HG02870 (cell line): ENCODE measurements around the gene PXDN.
"Not testable (repeated sequence)": the region's sequence is repeated elsewhere in the genome, so short reads cannot be mapped to it uniquely, and the experiment has no call there.

ENCODE experiments used
- ATAC-seq: cut with Tn5 transposase; IDR thresholded peaks from one replicate; pipeline ENCODE4 v1.9.1; 2021; ENCODE audit warnings: mild to moderate bottlenecking, moderate library complexity; ENCODE audit not compliant: unreplicated experiment

The PXDN gene

DNA sequence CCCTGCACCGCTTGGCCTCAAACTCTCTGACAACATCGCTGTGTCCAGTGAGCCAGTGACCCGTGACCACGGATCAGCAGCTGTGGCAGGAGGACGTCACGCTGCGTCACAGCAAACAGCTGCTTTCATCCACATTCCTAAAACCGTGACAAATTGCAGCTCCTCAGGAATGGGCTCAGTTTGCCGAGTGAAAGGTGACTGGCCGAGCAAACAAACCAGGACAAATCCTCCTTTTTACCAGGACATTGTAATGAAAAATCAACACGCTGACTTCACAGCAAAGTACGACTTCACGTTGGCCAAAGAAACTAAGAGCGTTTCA is 57.6 kb downstream of the PXDN start:
- no peak for ATAC-seq

- no peak for ATAC-seq
Observed at GRCh38 chr2:1685957-1686783, 58.1 kb downstream of the PXDN start.

GRCh38 chr2:1685078-1685956 is 59.0 kb downstream of the PXDN start:
- no peak for ATAC-seq

- ATAC-seq, result no peak
Observed at GRCh38 chr2:1683297-1683696, 61.0 kb downstream of the PXDN start.

GRCh38 chr2:1682181-1682440 is 62.2 kb downstream of the PXDN start:
- ATAC-seq, result no peak

- ATAC-seq, result no peak
Observed at GRCh38 chr2:1681323-1682180, 62.8 kb downstream of the PXDN start.

- no peak for ATAC-seq
Observed at GRCh38 chr2:1681017-1681318, 63.3 kb downstream of the PXDN start.

DNA sequence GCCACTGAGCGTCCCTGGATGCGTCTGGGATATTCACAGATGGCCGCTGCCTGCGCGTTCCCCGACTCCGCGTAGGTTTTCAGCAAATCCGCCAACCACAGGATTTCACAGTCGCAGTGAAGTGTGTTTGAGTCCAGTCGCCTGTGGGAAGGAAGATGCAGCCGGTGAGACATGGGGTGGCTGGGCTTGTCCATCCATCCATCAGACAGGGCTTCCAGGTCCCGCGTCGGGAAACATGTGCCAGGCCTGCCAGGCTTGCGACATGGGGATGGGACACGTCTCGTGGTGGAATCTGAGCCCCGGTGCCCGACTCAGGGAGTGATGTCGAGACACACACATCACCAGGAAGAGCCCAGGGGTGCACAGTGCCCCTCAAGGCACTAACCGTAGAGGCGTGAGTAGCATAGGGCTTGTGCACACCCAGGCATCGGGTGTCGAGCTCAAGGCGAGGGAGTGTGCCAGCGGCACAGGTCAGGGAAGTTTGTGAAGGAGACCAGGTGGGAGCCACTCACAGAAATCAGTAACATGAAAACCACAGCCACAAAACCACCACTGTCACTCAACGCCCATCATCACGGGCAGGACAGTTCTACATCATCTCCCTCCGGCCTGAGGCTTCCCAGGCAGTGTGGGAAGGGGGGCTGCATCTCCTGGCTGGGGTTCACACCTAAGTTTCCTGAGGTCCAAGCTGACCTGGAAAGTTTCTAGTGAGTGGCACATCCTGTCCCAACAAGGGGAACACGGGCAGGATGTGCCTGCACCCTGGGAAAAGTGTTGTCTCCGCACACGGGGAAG is 63.9 kb downstream of the PXDN start:
- no peak for ATAC-seq

- ATAC-seq, result not testable (repeated sequence)
Observed at GRCh38 chr2:1679488-1680039, 64.8 kb downstream of the PXDN start.

DNA sequence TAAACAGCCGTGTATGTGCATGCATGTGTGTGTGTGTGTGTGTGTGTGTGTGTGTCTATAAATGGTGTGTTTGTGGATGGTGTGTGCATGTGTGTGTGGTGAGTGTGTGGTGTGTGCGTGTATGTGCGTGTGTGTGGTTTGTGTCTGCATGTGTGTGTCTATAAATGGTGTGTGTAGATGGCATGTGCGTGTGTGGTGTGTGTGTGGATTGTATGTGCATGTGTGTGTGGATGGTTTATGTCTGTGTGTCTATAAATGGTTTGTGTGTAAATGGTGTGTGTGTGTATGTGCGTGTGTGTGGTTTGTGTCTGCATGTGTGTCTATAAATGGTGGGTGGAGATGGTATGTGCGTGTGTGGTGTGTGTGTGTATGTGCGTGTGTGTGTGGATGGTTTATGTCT is 65.2 kb downstream of the PXDN start:
- not testable (repeated sequence) for ATAC-seq

- ATAC-seq, result no peak
Observed at GRCh38 chr2:1678609-1679008, 65.7 kb downstream of the PXDN start.

GRCh38 chr2:1677821-1678165 is 66.5 kb downstream of the PXDN start:
- no peak for ATAC-seq

GRCh38 chr2:1676913-1677820 is 67.1 kb downstream of the PXDN start:
- no peak for ATAC-seq

- ATAC-seq, result no peak
Observed at GRCh38 chr2:1676091-1676912, 68.0 kb downstream of the PXDN start.

DNA sequence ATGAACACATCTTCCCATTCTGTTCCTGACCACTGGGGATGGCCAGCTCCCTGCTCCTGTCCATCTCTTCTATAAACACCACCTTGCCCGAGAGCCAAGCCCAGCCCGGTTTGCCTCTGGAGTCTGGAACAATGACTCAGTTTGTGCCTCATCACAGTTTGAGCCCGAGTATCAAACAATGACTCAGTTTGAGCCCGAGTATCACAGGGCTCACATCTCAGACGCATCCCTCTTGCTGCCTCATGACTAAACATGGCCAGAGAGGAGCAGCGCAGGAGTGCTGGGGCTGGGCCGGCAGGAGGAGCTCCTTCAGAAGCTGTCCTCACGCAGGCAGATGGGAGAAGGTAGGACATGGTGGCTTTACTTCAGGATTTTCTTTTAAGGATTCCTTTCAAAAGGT is 68.7 kb downstream of the PXDN start:
- ATAC-seq, result no peak

- ATAC-seq, result no peak
Observed at GRCh38 chr2:1674766-1675397, 69.4 kb downstream of the PXDN start.

- no peak for ATAC-seq
Observed at GRCh38 chr2:1674276-1674675, 70.0 kb downstream of the PXDN start.

DNA sequence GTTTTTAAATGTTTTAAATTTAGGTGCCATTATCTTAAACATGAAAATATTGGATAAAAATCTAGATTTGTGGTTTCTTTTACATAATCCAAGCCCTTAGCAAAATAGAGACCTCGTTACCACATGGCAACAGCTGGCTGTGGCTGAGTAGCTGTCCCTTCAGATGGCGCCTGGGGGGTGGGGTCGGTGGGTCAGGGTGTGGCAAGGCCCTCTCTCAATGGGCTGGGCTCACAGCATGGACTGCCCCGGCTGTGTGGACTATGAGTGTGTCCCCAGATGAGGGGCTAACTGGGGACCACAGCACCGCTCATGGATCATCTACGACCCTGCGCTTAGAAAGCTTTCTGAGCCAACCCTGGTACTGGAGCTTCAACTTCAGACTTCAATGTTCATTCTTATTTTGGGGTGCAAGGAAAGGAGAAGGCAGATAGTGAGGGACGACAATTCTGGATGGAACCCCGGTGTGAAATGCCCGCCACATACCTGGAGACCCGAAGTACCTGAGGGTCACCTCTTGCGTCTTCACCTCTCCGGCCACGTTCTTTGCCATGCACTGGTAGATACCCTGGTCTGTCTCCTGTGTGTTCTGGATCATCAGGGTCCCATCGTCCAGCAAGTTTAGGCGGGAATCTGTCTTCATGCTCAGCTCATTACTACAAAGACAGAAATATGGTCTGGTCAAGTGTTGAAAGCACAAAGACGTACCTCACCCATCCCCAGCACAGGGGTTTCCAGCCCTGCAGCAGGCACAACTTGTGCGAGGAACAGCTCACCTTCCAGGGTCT is 71.0 kb downstream of the PXDN start:
- no peak for ATAC-seq
